OCI-LY1 (cell line): ENCODE results near the gene PRDX6.

Source experiments
- H2AFZ ChIP-seq: fragments of 200-600 bp; sonication (generic), shearing (Covaris generic); 2 replicates; pipeline ENCODE4 v1.6.0; 2014; ENCODE audit warnings: antibody characterized with exemption, mild to moderate bottlenecking, low read length
- H3F3A ChIP-seq: fragments of 200-600 bp; sonication (generic), shearing (Covaris generic); 2 replicates; pipeline ENCODE4 v1.6.0; 2014; ENCODE audit warnings: mild to moderate bottlenecking, antibody characterized with exemption, low read length, moderate library complexity; ENCODE audit not compliant: insufficient read depth
- H3K27ac ChIP-seq: fragments of 200-600 bp; sonication (generic); 2 replicates; pipeline ENCODE4 v1.5.1; 2014; ENCODE audit warnings: low read length, mixed run types, mild to moderate bottlenecking, low read depth; ENCODE audit not compliant: poor library complexity, severe bottlenecking
- H3K27me3 ChIP-seq: fragments of 200-600 bp; sonication (generic); 2 replicates; pipeline ENCODE4 v1.6.0; 2014; ENCODE audit warnings: antibody characterized with exemption, mild to moderate bottlenecking, low read length, moderate library complexity; ENCODE audit not compliant: insufficient read depth
- H3K36me3 ChIP-seq: fragments of 200-600 bp; sonication (generic); 2 replicates; pipeline ENCODE4 v1.6.1; 2014; ENCODE audit warnings: mild to moderate bottlenecking, antibody characterized with exemption, low read length, moderate library complexity, mixed read lengths; ENCODE audit not compliant: insufficient read depth
- H3K4me1 ChIP-seq: fragments of 200-600 bp; sonication (generic); 2 replicates; pipeline ENCODE4 v1.5.1; 2014; ENCODE audit warnings: mild to moderate bottlenecking, low read length, moderate library complexity; ENCODE audit not compliant: insufficient read depth, severe bottlenecking
- H3K4me2 ChIP-seq: fragments of 200-600 bp; sonication (generic), shearing (Covaris generic); 2 replicates; pipeline ENCODE4 v1.6.1; 2014; ENCODE audit warnings: low read length
- H3K4me3 ChIP-seq: fragments of 200-600 bp; sonication (generic); 2 replicates; pipeline ENCODE4 v1.5.1; 2014; ENCODE audit warnings: low read length, low read depth, mild to moderate bottlenecking, mixed read lengths; ENCODE audit not compliant: poor library complexity, severe bottlenecking
- H3K79me2 ChIP-seq: fragments of 200-600 bp; shearing (Covaris generic); 2 replicates; pipeline ENCODE4 v1.6.1; 2016; ENCODE audit warnings: mixed run types, low read length, mixed read lengths; ENCODE audit not compliant: insufficient read depth
- H3K9ac ChIP-seq: fragments of 200-600 bp; sonication (generic), shearing (Covaris generic); 2 replicates; pipeline ENCODE4 v1.6.1; 2014; ENCODE audit warnings: mild to moderate bottlenecking, low read length, mixed read lengths
- H3K9me2 ChIP-seq: fragments of 200-600 bp; sonication (generic), shearing (Covaris generic); 2 replicates; pipeline ENCODE4 v1.6.1; 2014; ENCODE audit warnings: low read depth, mild to moderate bottlenecking, low read length, mixed read lengths
- H3K9me3 ChIP-seq: fragments of 200-600 bp; shearing (Covaris generic); 2 replicates; pipeline ENCODE4 v1.6.1; 2014; ENCODE audit warnings: low read length, mixed read lengths
- H4K20me1 ChIP-seq: fragments of 200-600 bp; sonication (generic), shearing (Covaris generic); 2 replicates; pipeline ENCODE4 v1.6.0; 2016; ENCODE audit warnings: mild to moderate bottlenecking, low read length; ENCODE audit not compliant: insufficient read depth
- EZH2 ChIP-seq: fragments of 200-600 bp; sonication (generic), shearing (Covaris generic); IDR thresholded peaks from 2 replicates; pipeline ENCODE4 v1.8.0; 2017; ENCODE audit warnings: borderline replicate concordance, mixed run types, mild to moderate bottlenecking, antibody characterized with exemption, low read length, moderate library complexity, mixed read lengths
- TF ChIP-seq, protein P1 (sequence below): fragments of 200-600 bp; sonication (generic), shearing (Covaris generic); IDR thresholded peaks from 2 replicates; pipeline ENCODE4 v1.5.1; 2017; ENCODE audit warnings: mild to moderate bottlenecking, antibody characterized with exemption, low read length, moderate library complexity, mixed read lengths

The PRDX6 gene

GRCh38 chr1:173478094-173478674 is 1.0 kb downstream of the PRDX6 start:
- Histone ChIP-seq H4K20me1 (no peaks in the 10 kb centered on the region), H3K4me1 (peaks cover 42% of the 10 kb centered on the region), H3K9ac (peak overlapping the region; percentile 97), H3K4me2 (peak overlapping the region; percentile 99), H3K9me2 (no peaks in the 10 kb centered on the region), H3F3A (no peaks in the 10 kb centered on the region), H3K36me3 (peaks cover 31% of the 10 kb centered on the region), H2AFZ (no peak overlapping the region), H3K27me3 (no peaks in the 10 kb centered on the region), H3K9me3 (no peaks in the 10 kb centered on the region), H3K79me2 (peaks cover 11% of the 10 kb centered on the region), H3K4me3 (peak overlapping the region; percentile 99), H3K27ac (no peak overlapping the region)
- no peak for TF ChIP-seq EZH2
- TF ChIP-seq, protein P1, sequence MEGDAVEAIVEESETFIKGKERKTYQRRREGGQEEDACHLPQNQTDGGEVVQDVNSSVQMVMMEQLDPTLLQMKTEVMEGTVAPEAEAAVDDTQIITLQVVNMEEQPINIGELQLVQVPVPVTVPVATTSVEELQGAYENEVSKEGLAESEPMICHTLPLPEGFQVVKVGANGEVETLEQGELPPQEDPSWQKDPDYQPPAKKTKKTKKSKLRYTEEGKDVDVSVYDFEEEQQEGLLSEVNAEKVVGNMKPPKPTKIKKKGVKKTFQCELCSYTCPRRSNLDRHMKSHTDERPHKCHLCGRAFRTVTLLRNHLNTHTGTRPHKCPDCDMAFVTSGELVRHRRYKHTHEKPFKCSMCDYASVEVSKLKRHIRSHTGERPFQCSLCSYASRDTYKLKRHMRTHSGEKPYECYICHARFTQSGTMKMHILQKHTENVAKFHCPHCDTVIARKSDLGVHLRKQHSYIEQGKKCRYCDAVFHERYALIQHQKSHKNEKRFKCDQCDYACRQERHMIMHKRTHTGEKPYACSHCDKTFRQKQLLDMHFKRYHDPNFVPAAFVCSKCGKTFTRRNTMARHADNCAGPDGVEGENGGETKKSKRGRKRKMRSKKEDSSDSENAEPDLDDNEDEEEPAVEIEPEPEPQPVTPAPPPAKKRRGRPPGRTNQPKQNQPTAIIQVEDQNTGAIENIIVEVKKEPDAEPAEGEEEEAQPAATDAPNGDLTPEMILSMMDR: no peak

DNA sequence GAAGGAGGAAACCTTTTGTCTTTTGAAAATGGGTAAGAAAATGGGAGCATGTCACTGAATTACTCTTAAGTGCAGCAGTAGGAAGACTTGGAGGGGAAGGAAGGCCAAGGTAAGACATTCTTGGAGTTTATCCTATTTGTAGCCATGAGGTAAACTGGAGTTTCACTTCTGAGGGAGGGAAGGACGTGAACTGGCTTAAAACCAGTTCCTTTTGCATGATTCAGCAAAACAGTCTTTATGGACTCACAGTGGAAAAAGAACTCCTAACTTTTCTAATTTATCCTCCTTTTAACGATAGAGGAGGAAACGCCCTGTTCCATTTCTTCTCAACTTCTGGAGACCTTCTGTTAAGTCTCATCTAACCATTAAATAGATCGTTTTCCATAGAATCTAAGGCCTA is 2.5 kb downstream of the PRDX6 start:
- H3K4me3 ChIP-seq: no peak overlapping the region
- no peaks in the 10 kb centered on the region for H4K20me1 ChIP-seq
- H3K9ac ChIP-seq: no peak overlapping the region
- no peaks in the 10 kb centered on the region for H3K9me2 ChIP-seq
- H3K4me1 ChIP-seq: peaks cover 42% of the 10 kb centered on the region
- H2AFZ ChIP-seq: no peak overlapping the region
- no peaks in the 10 kb centered on the region for H3F3A ChIP-seq
- H3K27ac ChIP-seq: no peak overlapping the region
- TF ChIP-seq EZH2: no peak
- TF ChIP-seq, protein P1: no peak
- H3K36me3 ChIP-seq: peaks cover 42% of the 10 kb centered on the region
- H3K79me2 ChIP-seq: peaks cover 11% of the 10 kb centered on the region
- no peaks in the 10 kb centered on the region for H3K27me3 ChIP-seq
- H3K9me3 ChIP-seq: no peaks in the 10 kb centered on the region
- peak overlapping the region; percentile 99 for H3K4me2 ChIP-seq

DNA sequence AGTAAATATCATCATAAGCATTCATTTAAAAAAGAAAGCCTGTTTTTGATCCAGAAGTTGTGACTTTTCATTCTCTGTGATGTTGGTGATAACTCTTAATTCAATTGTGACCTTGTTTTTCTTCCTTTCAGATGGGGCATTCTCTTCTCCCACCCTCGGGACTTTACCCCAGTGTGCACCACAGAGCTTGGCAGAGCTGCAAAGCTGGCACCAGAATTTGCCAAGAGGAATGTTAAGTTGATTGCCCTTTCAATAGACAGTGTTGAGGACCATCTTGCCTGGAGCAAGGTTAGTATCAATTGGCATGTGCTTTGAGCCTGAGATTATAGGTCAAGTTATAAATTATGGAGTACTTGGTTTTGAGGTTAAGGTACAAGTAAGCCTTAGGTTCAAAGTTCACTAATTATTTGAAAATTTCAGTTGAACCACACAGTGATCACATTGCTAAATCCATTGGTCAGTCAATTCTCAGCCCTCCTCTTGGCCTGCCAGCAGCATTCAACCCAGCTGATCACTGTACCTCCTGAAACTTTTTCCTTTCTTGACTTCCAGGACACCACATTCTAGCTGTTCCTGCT is 4.1 kb downstream of the PRDX6 start:
- Histone ChIP-seq H3K36me3 (peaks cover 59% of the 10 kb centered on the region), H3K27ac (no peak overlapping the region), H3K79me2 (peaks cover 11% of the 10 kb centered on the region), H3K27me3 (no peaks in the 10 kb centered on the region), H3K4me3 (no peak overlapping the region), H4K20me1 (no peaks in the 10 kb centered on the region), H3K9me3 (no peaks in the 10 kb centered on the region), H3K4me1 (peaks cover 26% of the 10 kb centered on the region), H3K9me2 (no peaks in the 10 kb centered on the region), H3K4me2 (no peak overlapping the region), H2AFZ (no peak overlapping the region), H3K9ac (no peak overlapping the region), H3F3A (no peaks in the 10 kb centered on the region)
- TF ChIP-seq EZH2: no peak
- TF ChIP-seq, protein P1: no peak
